ENCODE results near the gene GRK3. TPM values are rescaled to one million over a fixed set of nuclear protein-coding genes. Genes with fewer than 3 reads are reported as not detected.

Gene GRK3
- total and polyA plus RNA-seq, 10 of the 15 experiments (the other 5 are each of a cell fraction or from before 2014, with no cell fraction given) = 3.1 to 35.1 (median 14.7) TPM

DNA sequence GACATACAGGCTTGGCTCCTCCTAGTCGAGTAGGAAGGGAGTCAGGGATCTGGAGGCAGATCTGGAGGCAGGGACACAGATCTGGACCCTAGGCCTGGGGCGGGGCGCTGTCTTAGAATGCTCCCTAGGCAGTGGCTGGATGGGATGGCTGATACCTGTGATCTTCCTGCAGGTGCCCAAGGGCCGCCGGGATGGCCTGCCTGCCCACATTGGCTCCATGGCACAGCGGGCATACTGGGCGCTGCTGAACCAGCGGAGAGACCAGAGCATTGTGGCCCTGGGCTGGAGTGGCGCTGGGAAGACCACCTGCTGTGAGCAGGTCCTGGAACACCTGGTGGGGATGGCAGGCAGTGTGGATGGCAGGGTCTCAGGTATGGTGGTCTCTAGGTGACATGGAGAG is 212.9 kb downstream of the GRK3 start:
- H3K27ac ChIP-seq (ENCODE audit: control insufficient read depth, insufficient read depth) = no peak overlapping the region
- FAIRE-seq (no peak), ATAC-seq (no peak), DNase-seq (ENCODE audit: low read depth, low spot score) (no peak)
- no peaks in the 10 kb centered on the region for H3K4me1 ChIP-seq (ENCODE audit: control insufficient read depth, insufficient read depth, low read length)
- no TSS peak for BruUV-seq (replicated peaks)
- no peak overlapping the region for H3K4me3 ChIP-seq
- no peaks in the 10 kb centered on the region; the same call in 2 of the 3 replicates for H3K9me3 ChIP-seq (replicated peaks; ENCODE audit: control insufficient read depth, insufficient read depth, low read length)
- no peaks in the 10 kb centered on the region for H4K20me1 ChIP-seq (ENCODE audit: control insufficient read depth, insufficient read depth)
- CTCF ChIA-PET = interaction anchor here (0.9 kb wide), 1 partner anchor 233 kb away, joined by 4 read pairs; no protein-coding TSS in a partner anchor
- no peaks in the 10 kb centered on the region for H3K27me3 ChIP-seq (replicated peaks in 1 of 2; ENCODE audit: control insufficient read depth in 2 of 2, insufficient read depth in 2 of 2, low read length in 1 of 2)
- POLR2A ChIA-PET = no interaction called here
- TF ChIP-seq ZNF274 (IDR thresholded peaks at IDR 0.05; ENCODE audit: insufficient read depth, insufficient read length) (no peak), SREBF1 (IDR thresholded peaks at IDR 0.05; ENCODE audit: low read length) (no peak), SP1 (IDR thresholded peaks at IDR 0.05; ENCODE audit: low read depth, low read length) (no peak), FOXM1 (IDR thresholded peaks at IDR 0.05; ENCODE audit: low read depth, low read length) (no peak), TAF1 (IDR thresholded peaks at IDR 0.05; ENCODE audit: borderline replicate concordance, low read depth, low read length) (no peak)
- no peaks in the 10 kb centered on the region for H3K36me3 ChIP-seq (ENCODE audit: control insufficient read depth in 2 of 2, insufficient read depth in 2 of 2, low read length in 1 of 2)
- WGBS (ENCODE audit: insufficient coverage, insufficient replicate concordance, low lambda C conversion rate, missing lambda C conversion rate) = 61% methylated on average over 9 of the region's 9 CpGs
- H3K9ac ChIP-seq (ENCODE audit: control insufficient read depth, insufficient read depth, low read length) = no peak overlapping the region
- RAD21 ChIA-PET (ENCODE audit: unreplicated experiment) = interaction anchor here (1.4 kb wide), 1 partner anchor 553 kb away, joined by 3 read pairs; no protein-coding TSS in a partner anchor
- in situ Hi-C loops (cut with MboI) = loop anchor here (10.0 kb wide), 1 partner anchor 543 kb away; no protein-coding TSS in a partner anchor
- intact Hi-C loops (cut with micrococcal nuclease; ENCODE audit: unreplicated experiment) = loop anchor here (10.0 kb wide), 1 partner anchor 543 kb away; no protein-coding TSS in a partner anchor
- H3K4me2 ChIP-seq (ENCODE audit: control insufficient read depth, insufficient read depth) = no peak overlapping the region
- no peaks in the 10 kb centered on the region for H3K79me2 ChIP-seq (ENCODE audit: control insufficient read depth, insufficient read depth, low read length)
- SMC1A ChIA-PET (ENCODE audit: uncharacterized antibody, unreplicated experiment) = interaction anchor here (1.5 to 3.7 kb wide), 2 partner anchors 235 to 330 kb away, joined by 4 to 17 read pairs; no protein-coding TSS in a partner anchor
- H2AFZ ChIP-seq (ENCODE audit: control insufficient read depth, low read depth, low read length) = no peak overlapping the region

DNA sequence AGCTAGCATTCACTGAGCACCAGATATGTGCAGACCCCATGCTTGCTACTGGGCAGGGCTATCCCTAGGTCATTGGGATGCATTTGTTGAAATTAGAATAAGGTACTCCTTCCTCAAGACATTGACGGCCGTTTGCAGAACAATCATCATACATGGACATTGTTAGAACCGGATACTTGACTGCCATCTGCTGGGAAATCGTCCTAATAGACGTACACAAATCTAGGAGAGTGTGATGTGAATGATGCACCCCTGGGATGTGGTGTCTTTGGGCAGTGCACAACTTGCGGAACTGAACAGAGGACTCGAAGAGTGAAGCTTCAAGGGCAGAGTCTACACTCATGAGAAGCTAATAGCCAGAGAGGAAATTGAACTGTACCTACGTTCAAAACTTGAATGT is 213.4 kb downstream of the GRK3 start:
- ChIA-PET CTCF (interaction anchor here (0.9 to 1.0 kb wide), 2 partner anchors 234 to 333 kb away, joined by 3 to 4 read pairs; no protein-coding TSS in a partner anchor), RAD21 (ENCODE audit: unreplicated experiment) (no interaction called here), POLR2A (no interaction called here), SMC1A (ENCODE audit: uncharacterized antibody, unreplicated experiment) (interaction anchor here (1.5 to 3.7 kb wide), 2 partner anchors 235 to 330 kb away, joined by 4 to 17 read pairs; no protein-coding TSS in a partner anchor)
- no peak overlapping the region for H3K4me3 ChIP-seq
- TF ChIP-seq, protein P1, sequence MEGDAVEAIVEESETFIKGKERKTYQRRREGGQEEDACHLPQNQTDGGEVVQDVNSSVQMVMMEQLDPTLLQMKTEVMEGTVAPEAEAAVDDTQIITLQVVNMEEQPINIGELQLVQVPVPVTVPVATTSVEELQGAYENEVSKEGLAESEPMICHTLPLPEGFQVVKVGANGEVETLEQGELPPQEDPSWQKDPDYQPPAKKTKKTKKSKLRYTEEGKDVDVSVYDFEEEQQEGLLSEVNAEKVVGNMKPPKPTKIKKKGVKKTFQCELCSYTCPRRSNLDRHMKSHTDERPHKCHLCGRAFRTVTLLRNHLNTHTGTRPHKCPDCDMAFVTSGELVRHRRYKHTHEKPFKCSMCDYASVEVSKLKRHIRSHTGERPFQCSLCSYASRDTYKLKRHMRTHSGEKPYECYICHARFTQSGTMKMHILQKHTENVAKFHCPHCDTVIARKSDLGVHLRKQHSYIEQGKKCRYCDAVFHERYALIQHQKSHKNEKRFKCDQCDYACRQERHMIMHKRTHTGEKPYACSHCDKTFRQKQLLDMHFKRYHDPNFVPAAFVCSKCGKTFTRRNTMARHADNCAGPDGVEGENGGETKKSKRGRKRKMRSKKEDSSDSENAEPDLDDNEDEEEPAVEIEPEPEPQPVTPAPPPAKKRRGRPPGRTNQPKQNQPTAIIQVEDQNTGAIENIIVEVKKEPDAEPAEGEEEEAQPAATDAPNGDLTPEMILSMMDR (IDR thresholded peaks at IDR 0.05 in 2 of 3, conservative IDR thresholded peaks at IDR 0.05 in 1 of 3; ENCODE audit: control insufficient read depth in 2 of 3, extremely low read depth in 1 of 3, insufficient read depth in 1 of 3, low read depth in 3 of 3, low read length in 3 of 3) = peak; percentile 25 to 44 (median 44); a peak in 5 of 6 replicates
- TF ChIP-seq SMC3 (IDR thresholded peaks at IDR 0.05; ENCODE audit: borderline replicate concordance, low read length) (peak; percentile 43; the same call in 1 of the 2 replicates), RAD21 (IDR thresholded peaks at IDR 0.05; ENCODE audit: insufficient read depth, low read depth, low read length) (peak; percentile 36; the same call in 1 of the 2 replicates)
- TF ChIP-seq, protein P2, sequence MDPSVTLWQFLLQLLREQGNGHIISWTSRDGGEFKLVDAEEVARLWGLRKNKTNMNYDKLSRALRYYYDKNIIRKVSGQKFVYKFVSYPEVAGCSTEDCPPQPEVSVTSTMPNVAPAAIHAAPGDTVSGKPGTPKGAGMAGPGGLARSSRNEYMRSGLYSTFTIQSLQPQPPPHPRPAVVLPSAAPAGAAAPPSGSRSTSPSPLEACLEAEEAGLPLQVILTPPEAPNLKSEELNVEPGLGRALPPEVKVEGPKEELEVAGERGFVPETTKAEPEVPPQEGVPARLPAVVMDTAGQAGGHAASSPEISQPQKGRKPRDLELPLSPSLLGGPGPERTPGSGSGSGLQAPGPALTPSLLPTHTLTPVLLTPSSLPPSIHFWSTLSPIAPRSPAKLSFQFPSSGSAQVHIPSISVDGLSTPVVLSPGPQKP (IDR thresholded peaks at IDR 0.05; ENCODE audit: low read depth, low read length) = no peak
- no peaks in the 10 kb centered on the region for H3K4me1 ChIP-seq (ENCODE audit: control insufficient read depth, insufficient read depth, low read length)
- in situ Hi-C loops (cut with MboI) (loop anchor here (10.0 kb wide), 1 partner anchor 543 kb away; no protein-coding TSS in a partner anchor), intact Hi-C loops (cut with micrococcal nuclease; ENCODE audit: unreplicated experiment) (loop anchor here (10.0 kb wide), 1 partner anchor 543 kb away; no protein-coding TSS in a partner anchor)
- FAIRE-seq (no peak), DNase-seq (ENCODE audit: low read depth, low spot score) (peak; percentile 11), ATAC-seq (peak; percentile 70)
- no peak overlapping the region for H3K9ac ChIP-seq (ENCODE audit: control insufficient read depth, insufficient read depth, low read length)
- no peaks in the 10 kb centered on the region for H3K79me2 ChIP-seq (ENCODE audit: control insufficient read depth, insufficient read depth, low read length)
- WGBS (ENCODE audit: insufficient coverage, insufficient replicate concordance, low lambda C conversion rate, missing lambda C conversion rate) = 12% methylated on average over 8 of the region's 8 CpGs
- H3K27ac ChIP-seq (ENCODE audit: control insufficient read depth, insufficient read depth) = no peak overlapping the region
- H3K27me3 ChIP-seq (replicated peaks in 1 of 2; ENCODE audit: control insufficient read depth in 2 of 2, insufficient read depth in 2 of 2, low read length in 1 of 2) = no peaks in the 10 kb centered on the region
- no TSS peak for BruUV-seq (replicated peaks)
- no peaks in the 10 kb centered on the region; the same call in 2 of the 3 replicates for H3K9me3 ChIP-seq (replicated peaks; ENCODE audit: control insufficient read depth, insufficient read depth, low read length)
- no peak overlapping the region for H3K4me2 ChIP-seq (ENCODE audit: control insufficient read depth, insufficient read depth)
- no peaks in the 10 kb centered on the region for H4K20me1 ChIP-seq (ENCODE audit: control insufficient read depth, insufficient read depth)
- H2AFZ ChIP-seq (ENCODE audit: control insufficient read depth, low read depth, low read length) = no peak overlapping the region
- H3K36me3 ChIP-seq (ENCODE audit: control insufficient read depth in 2 of 2, insufficient read depth in 2 of 2, low read length in 1 of 2) = no peaks in the 10 kb centered on the region

All from GM12878 (cell line).